HG03571 (cell line): ENCODE results near the gene TMEM14B.
"Not testable (repeated sequence)": the region's sequence is repeated elsewhere in the genome, so short reads cannot be mapped to it uniquely, and the experiment has no call there.

Experiments used
- ATAC-seq: cut with Tn5 transposase; IDR thresholded peaks from one replicate; pipeline ENCODE4 v1.9.1; 2021; ENCODE audit not compliant: unreplicated experiment

TMEM14B gene

DNA sequence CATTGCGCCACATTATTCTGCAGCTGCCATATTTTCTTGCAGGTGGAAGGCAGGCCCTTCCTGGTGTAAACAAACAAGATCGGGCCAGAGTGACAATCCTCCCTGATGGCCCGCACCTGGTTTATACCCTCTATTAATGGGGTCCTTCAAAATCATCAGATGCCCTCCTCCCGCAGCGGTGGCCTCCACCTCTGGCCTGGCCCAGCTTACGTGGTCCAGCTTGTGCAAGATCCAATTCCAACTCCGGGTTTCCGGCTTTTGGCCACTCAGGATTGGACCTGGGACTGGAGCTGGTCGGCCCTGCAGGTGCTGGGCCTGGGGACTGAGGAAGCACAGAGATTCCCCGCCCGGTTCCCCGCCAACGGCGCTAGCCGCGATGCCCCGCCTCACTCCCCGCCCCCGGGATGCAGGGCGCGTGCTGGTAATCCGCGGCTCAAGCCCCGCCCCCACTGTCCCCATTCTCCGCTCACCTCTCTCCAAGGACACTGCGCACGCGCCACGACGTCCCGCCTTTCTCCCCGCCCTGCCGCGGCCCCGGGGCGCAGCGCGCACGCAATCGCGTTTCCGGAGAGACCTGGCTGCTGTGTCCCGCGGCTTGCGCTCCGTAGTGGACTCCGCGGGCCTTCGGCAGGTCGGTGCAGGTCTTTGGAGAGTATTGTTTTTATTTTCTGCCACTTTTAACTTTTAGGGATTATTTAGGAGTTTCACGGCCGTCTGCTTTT, at the start of gene TMEM14B:
TMEM14B (plus strand) TSS at position 555 of the 722 bp plus-strand sequence. CDS start 1,441 bp downstream, outside the sequence.
- peak; percentile 96 for ATAC-seq

DNA sequence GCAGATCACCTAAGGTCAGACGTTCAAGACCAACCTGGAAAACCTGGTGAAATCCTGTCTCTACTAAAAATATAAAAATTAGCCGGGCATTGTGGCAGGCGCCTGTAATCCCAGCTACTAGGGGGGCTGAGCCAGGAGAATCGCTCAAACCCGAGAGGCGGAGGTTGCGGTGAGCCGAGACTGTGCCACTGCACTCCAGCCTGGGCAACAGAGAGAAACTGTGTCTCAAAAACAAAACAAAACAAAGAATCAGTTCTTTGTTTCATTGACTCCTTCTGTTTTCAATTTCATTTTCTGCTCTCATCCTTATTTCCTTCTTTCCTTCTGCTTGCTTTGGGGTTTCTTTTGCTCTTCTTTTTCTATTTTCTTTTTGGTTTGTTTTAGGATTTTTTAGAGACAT, 33.6 kb upstream of the TMEM14B start:
- ATAC-seq = no peak

DNA sequence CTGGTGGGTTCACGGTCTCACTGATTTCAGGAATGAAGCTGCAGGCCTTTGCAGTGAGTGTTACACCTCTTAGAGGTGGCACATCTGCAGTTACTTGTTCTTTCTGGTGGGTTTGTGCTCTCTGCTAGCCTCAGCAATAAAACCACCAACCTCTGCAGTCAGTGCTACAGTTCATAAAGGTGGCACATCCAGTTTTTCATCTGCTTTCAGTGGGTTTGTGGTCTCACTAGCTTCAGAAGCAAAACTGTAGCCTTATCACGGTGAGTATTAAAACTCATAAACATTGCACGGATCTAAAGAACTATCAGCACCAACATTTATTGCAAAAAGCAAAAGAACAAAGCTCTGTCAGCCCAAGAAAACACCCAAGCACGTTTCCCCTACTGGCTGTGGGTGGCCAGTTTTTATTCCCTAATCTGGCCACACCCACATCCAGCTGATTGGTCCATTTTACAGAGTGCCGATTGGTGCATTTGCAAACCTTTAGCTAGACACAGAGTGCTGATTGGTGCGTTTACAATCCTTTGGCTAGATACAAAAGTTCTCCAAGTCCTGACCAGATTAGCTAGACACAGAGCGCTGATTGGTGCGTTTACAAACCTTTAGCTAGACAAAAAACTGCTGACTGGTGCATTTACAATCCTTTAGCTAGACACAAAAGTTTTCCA, 28.2 kb upstream of the TMEM14B start:
- ATAC-seq = no peak

DNA sequence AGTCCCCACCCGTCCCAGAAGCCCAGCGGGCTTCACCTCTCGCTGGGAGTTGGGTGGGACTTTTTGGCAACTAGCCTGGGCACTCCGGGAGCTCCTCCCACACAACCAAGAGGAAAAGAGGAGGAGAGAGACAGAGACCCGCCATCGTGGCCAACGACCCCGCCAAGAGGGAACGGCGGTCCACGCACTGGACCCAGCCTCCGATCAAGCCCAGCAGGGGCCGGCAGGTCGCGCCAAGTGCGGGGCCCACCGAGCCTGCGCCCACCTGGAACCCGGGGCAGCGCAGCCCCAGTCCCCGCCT, 27.7 kb upstream of the TMEM14B start:
- ATAC-seq = no peak

DNA sequence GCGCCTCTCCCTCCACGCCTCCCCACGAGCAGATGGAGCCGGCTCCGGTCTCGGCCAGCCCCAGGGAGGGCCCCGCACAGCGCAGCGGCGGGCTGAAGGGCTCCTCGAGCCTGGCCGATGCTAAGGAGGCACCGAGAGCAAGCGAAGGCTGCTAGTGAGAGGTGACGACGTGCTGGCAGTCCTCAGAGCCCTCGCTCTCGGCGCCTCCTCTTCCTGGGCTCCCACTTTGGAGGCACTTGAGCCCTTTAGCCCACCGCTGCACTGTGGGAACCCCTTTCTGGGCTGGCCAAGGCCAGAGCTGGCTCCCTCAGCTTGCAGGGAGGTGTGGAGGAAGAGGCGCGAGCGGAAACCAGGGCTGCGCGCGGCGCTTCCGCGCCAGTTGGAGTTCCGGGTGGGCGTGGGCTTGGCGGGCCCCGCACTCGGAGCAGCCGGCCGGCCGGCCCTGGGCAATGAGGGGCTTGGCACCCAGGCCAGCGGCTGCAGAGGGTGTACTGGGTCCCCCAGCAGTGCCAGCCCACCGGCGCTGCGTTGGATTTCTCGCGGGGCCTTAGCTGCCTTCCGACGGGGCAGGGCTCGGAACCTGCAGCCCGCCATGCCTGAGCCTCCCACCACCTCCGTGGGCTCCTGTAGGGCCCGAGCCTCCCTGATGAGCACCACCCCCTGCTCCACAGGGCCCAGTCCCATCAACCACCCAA, 27.2 kb upstream of the TMEM14B start:
- no peak for ATAC-seq

DNA sequence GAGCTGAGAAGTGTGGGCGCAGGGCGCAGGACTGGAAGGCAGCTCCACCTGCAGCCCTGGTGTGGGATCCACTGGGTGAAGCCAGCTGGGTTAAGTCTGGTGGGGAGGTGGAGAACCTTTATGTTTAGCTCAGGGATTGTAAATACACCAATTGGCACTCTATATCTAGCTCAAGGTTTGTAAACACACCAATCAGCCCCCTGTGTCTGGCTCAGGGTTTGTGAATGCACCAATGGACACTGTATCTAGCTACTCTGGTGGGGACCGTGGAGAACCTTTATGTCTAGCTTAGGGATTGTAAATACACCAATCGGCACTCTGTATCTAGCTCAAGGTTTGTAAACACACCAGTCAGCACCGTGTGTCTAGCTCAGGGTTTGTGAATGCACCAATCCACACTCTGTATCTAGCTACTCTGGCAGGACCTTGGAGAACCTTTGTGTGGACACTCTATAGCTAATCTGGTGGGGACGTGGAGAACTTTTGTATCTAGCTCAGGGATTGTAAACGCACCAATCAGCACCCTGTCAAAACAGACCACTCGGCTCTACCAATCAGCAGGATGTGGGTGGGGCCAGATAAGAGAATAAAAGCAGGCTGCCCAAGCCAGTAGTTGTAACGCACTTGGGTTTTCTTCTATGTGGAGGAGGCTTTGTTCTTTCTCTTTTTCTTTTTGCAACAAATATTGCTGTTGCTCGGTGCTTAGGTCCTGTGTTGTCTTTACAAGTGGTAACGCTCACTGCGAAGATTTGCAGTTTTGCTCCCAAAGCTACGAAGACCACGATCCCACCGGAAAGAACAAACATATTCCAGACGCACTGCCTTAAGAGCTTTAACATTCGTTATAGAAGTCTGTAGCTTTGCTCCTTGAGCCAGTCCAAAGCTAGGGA, 26.4 kb upstream of the TMEM14B start:
- not testable (repeated sequence) for ATAC-seq

DNA sequence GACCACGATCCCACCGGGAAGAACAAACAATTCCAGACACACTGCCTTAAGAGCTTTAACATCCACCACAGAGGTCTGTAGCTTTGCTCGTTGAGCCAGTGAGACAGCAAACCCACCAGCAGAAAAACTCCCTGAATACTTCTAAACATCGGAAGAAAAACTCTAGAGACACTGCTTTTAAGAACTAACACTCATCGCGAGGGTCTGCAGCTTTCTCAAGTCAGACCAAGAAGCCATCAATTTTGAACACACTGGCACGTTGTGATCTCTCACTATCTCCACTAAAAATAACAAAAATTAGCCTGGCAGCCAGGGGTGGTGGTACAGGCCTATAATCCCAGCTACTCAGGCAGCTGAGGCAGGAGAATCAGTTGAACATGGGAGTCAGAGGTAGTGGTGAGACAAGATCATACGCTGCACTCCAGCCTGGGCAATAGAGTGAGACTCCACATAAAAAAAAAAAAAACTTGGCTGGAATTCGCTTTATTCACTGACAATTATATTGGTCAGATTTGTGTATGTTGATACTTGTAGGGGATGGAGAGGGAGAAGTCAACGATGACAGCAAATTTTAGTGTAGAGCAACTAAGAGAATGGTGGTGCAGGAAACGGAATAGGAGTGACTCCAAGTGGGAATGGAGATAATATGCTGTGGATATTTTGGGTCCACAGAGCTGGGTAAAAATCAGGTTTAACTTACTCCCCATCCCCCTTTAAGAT, 25.6 kb upstream of the TMEM14B start:
- ATAC-seq = no peak

DNA sequence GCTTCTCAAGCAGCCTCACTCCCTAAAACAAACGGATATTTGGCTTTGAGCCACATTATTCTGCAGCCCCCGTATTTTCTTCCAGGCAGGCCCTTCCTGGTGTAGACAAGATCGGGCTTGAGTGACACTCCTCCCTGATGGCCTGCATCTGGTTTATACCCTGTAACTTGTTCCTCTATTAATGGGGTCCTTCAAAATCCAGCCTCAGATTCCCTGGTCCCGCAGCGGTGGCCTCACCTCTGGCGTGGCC, 25.1 kb upstream of the TMEM14B start:
- ATAC-seq = no peak

DNA sequence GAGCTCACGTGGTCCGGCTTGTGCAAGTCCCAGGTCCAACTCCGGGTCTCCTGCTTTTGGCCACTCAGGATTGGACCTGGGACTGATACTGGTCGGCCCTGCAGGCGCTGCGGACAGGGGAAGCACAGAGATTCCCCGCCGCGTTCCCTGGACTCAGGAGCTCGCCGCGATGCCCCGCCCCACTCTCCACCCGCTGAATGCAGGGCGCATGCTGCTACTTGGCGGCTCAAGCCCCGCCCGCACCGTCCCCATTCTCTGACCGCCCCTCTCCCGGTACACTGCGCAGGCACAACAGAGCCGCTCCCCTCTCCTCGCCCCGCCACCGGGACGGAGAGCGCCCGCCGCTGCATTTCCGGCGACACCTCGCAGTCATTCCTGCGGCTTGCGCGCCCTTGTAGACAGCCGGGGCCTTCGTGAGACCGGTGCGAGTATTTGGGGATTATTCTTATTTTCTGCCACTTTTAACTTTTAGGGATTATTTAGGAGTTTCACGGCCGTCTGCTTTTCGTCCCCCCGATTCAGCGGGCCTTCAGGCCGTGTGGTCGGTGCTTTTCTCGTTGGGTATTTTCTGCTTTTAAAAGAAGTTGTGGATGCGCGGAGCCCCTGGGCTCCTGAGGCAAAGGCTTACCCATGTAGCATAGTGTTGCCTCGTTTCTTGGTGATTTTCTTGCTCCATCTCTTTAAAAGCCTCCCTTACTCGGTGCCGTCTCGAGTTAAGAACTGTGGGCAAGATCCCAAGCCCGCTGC, 24.6 kb upstream of the TMEM14B start, which contains the start of gene TMEM14C:
TMEM14C (plus strand) TSS at position 251 of the 747 bp plus-strand sequence. CDS start 1,544 bp downstream, outside the sequence.
- peak; percentile 94 for ATAC-seq

DNA sequence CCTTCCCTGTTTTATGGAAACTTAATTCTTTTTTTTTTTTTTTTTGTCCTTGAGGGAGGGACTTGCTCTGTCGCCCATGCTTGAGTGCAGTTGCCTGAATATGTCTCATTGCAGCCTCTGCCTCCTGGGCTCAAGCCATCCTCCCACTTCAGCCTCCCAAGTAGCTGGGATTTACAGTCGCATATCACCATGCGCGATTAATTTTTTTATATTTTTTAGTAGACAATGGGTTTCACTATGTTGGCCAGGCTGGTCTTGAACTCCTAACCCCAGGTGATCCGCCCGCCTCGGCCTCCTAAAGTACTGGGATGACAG, 24.1 kb upstream of the TMEM14B start:
- no peak for ATAC-seq

DNA sequence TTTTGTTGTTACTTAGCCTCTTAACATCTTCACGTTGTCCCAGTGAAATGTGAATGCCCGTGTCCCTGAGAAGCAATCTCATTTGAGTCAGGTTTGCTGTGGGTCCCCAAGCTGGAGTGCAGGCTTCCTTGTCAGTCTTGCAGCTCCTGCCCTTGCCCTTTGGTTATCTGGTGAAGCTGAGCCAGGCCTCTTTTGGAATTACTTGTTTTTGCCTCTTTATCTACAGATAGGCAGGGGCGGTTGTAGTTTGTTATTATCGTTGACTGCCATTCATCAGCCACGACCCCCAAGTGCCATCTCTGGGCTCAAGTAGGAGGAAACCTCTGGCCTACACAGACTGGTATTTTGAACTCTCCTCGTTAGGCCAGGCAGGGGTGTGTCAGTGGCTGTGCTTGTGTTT, 22.6 kb upstream of the TMEM14B start:
- ATAC-seq = no peak

DNA sequence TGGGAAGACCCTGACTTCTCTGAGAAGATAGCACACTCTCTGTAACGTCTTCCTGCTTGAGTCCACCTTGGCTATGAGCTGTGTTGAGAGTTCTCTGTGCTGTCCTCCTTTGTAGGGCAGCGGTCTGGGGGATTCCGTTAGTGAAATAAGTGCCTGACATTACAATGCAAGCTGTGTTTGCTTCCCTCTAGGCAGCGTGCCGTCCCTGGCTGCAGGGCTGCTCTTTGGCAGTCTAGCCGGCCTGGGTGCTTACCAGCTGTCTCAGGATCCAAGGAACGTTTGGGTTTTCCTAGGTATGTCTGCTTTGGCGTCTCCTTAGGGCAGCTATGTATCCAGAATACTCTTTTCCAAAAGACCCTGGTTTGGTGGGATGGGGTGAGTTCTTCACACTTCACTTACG, 21.9 kb upstream of the TMEM14B start:
- no peak for ATAC-seq

DNA sequence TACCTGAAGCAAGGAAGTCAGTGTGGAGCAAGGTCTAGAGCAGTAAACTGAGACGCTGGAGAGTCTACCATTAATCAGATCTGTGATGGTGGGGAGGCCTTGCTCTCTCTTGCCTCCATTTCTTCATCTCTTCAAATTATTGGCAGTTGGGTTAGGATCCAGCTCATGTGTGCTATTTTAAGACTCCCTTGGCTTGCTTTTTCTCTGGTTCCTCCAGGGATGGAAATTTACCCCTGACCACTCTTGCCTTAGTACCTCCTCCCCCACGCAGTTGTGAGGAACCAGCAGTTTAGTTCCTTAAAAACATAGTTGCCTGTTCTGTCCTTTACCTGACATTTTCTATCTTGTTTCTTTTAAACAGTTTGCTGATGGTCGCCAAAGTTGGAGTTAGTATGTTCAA, 17.4 kb upstream of the TMEM14B start:
- no peak for ATAC-seq

DNA sequence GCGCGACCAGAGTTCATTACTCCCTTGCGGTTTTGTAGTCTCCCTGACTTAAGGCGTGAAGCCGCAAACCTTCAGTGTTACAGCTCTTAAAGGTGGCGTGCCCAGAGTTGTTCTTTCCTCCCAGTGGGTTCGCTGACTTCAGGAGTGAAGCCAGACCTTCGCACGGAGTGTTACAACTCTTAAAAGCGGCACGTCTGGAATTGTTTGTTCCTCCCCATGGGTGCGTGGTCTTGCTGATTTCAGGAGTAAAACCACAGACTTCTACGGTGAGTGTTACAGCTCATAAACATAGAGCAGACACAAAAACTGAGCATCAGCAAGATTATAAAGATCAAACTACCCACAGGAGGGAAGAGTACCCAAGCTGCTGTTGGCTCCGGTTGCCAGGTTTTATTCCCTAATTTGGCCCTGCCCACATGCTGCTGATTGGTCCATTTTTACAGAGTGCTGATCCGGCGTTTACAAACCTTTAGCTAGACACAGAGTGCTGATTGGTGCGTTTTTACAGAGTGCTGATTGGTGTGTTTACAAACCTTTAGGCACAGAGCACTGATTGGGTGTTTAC, 14.4 kb upstream of the TMEM14B start:
- no peak for ATAC-seq

DNA sequence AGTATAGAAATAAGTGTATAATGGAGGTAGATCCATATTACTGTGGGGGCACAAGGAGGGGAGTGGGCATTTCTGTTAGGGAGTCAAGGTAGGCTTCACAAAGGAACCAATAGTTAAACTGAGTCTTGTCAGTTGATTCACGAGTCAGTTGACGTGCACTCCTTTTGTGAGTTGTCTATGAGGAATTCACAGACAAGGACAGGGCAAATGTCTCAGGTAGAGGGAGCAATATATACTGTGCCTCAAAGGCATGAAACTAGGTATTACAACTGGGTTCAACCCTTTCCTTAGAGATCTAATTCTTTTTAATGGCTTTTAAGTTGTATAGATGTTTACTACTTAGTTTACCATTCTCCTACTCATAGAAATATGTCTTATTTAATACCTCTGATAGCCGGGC, 13.7 kb upstream of the TMEM14B start:
- ATAC-seq = no peak

DNA sequence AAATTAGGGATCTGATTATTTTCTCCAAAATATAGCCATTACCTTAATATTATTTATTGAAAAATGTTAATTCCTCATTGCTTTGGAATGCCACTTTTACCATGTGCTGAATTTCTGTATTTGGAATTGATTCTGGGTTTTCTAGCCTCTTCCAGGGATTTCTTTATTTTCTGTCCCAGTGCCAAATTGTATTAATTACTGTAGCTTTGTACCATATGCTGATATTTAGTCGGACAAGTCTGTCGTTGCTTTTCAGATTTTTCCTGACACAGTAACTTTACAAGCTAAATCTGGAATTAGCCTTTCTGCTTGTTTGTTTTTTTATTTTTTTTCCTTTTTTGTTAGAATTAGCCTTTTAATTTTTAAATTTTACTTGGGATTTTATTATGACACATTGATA, 10.9 kb upstream of the TMEM14B start:
- ATAC-seq = no peak

DNA sequence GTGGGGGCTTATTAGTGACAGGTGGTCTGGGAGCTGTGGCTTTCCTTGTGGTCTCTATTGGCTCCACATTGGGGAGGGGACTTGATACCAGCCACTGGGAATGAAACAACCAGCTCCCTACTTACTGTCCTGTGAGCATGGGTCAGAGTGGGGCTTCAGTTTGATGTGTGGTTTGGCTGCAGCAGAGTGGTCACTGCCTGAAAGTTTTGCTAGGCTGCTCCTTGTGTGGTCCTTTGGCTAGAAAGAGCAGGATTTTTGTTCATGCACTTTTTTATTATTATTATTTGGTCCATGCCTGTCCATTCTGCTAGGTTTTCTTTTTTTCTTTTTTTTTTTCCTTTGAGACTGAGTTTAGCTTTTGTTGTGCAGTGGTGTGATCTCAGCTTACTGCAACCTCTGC, 7.5 kb upstream of the TMEM14B start:
- ATAC-seq = no peak

DNA sequence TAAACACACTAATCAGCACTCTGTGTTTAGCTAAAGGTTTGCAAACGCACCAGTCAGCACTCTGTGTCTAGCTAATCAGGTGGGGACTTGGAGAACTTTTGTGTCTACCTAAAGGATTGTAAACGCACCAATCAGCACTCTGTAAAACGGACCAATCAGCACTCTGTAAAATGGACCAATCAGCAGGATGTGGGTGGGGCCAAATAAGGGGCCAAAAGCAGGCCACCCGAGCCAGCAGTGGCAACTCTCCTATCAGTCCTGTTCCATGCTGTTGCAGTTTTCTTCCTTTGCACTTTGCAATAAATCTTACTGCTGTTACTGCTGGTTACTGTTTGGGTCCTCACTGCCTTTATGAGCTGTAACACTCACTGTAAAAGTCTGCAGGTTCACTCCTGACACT, 6.0 kb upstream of the TMEM14B start:
- ATAC-seq = not testable (repeated sequence)

DNA sequence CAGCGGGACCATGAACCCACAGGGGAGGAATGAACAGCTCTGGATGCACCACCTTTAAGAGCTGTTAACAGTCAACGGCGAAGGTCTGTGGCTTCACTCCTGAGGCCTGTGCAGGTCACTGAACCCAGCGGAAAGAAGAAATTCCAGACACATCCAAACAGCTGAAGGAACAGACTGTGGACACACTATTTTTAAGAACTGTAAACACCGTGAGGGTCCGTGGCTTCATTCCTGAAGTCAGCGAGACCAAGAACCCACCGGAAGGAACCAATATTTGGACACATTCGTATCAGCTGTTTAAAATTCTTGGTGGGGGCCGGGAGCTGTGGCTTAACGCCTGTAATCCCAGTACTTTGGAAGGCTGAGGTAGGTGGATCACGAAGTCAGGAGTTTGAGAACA, 5.4 kb upstream of the TMEM14B start:
- no peak for ATAC-seq

DNA sequence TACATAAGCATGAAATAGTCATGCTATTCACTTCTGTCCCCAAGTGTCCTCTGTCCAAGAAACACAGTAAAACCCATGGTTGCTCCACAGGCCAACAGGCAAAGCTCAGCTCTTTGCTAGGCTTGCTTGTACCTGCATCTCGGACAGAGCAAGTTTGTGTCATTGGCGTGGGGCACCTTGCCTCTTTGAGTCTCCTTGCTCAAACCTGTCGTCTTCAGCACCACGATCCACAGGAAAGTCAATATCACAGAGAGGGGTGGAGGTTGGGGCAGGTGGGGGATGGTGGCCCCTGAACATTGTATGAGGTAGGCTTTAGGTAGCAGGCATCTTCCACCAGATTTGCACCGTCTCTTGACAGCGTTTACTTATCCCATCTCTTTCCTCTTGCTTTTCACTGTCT, 4.1 kb upstream of the TMEM14B start:
- no peak for ATAC-seq
